ENCODE measurements around the gene KCNQ5.

KCNQ5 gene

DNA sequence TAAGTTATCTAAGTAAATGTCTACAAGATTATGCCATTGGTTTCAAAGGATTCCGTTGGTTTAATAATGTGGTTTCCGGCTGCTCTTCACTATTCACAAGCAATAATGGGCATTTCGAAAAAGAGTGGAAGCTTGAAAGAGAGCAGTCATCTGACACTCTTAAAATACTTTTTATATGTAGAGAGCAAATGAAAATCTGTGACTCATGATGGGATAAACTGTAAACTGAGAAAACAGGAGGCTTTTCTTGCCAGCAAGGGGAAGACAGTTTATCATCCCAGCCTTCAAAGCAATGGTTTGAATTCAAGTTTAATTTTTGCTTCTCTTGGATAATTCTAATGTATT is 457.7 kb downstream of the KCNQ5 start:
- no peak for DNase-seq (ENCODE audit: low read depth)
- TF ChIP-seq, protein P1, sequence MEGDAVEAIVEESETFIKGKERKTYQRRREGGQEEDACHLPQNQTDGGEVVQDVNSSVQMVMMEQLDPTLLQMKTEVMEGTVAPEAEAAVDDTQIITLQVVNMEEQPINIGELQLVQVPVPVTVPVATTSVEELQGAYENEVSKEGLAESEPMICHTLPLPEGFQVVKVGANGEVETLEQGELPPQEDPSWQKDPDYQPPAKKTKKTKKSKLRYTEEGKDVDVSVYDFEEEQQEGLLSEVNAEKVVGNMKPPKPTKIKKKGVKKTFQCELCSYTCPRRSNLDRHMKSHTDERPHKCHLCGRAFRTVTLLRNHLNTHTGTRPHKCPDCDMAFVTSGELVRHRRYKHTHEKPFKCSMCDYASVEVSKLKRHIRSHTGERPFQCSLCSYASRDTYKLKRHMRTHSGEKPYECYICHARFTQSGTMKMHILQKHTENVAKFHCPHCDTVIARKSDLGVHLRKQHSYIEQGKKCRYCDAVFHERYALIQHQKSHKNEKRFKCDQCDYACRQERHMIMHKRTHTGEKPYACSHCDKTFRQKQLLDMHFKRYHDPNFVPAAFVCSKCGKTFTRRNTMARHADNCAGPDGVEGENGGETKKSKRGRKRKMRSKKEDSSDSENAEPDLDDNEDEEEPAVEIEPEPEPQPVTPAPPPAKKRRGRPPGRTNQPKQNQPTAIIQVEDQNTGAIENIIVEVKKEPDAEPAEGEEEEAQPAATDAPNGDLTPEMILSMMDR (IDR thresholded peaks at IDR 0.05; ENCODE audit: control insufficient read depth, extremely low read depth, insufficient read depth): no peak
- no peak overlapping the region for H3K4me3 ChIP-seq (ENCODE audit: low read depth, low read length)

DNA sequence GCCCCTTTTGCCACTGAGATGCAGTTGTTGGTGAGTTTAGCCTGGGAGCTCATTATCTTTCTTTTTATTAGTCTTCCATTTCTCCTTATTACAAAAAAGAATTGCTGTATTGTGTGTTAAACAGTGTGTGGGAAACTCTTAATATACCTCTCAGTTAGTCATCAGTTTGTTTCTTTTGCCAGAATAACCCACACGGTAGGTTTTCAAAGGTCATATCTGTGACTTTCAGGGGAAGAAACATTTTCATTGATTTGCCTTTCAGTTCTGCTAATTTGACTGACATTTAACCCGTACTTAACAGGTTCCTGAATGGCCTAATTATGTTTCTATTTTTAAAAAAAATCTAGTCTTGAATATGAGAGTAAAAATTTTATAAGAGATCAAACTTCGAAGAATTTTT is 458.1 kb downstream of the KCNQ5 start:
- TF ChIP-seq, protein P1 (IDR thresholded peaks at IDR 0.05; ENCODE audit: control insufficient read depth, extremely low read depth, insufficient read depth): no peak
- H3K4me3 ChIP-seq (ENCODE audit: low read depth, low read length): no peak overlapping the region
- DNase-seq (ENCODE audit: low read depth): no peak

DNA sequence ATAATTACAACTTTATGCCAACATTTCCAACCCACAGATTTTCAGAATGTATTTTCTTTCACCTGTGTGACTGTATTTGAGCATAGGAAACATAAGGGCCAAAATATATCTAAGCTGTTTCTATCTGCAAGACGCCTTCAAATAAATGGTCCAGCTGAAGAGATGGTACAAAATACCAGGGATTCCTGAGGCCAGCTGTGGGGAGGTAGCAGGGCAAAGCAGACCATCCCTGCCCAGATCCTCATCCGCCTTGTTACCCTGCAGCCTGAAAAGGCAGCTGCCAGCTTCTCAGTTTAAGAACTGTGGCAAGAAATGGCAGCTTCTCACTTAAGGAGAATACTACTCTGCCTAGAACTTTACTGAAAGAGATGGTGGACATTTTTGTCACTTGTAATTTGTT is 460.1 kb downstream of the KCNQ5 start:
- DNase-seq (ENCODE audit: low read depth): no peak
- TF ChIP-seq, protein P1 (IDR thresholded peaks at IDR 0.05; ENCODE audit: control insufficient read depth, extremely low read depth, insufficient read depth): no peak
- H3K4me3 ChIP-seq (ENCODE audit: low read depth, low read length): no peak overlapping the region

DNA sequence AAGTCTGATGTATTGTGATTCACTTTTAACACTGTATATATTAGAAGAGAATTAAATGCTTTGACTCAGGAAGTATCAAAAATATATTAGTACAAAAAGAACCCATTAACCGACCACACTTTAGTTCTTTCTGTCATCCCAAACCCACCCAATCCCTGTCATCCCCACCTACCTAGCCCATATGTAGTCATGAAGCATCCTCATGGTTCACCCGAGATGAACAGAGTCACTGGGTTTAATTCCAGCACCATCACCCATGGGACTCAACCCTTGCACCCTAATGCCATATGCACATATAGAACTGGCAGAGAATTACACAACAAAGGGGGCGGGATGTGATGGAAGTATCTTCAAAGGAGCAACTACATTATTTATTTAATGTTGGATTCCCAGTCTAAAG is 462.0 kb downstream of the KCNQ5 start:
- DNase-seq (ENCODE audit: low read depth): no peak
- TF ChIP-seq, protein P1 (IDR thresholded peaks at IDR 0.05; ENCODE audit: control insufficient read depth, extremely low read depth, insufficient read depth): no peak
- no peak overlapping the region for H3K4me3 ChIP-seq (ENCODE audit: low read depth, low read length)

DNA sequence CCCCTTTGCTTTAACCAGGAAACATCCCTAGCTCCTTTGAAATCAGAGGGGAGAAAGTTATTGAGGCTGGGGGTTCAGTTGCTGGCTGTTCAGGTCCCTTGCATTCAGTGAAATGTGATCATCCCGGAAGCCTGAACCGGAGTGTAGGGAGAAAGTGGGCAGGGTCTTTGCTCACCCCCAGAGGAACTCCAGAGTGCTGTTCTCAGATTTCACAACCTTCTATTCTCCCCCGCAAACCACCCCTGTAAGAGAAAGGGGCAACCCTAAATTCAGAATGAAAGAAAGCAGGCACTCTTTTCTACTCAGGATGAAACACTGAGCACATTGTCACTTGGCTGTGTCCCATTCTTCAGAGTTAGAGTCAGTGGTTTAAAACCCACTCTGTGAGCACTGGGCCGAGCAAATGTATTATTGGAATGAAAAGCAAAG is 463.6 kb downstream of the KCNQ5 start:
- no peak for DNase-seq (ENCODE audit: low read depth)
- no peak overlapping the region for H3K4me3 ChIP-seq (ENCODE audit: low read depth, low read length)
- TF ChIP-seq, protein P1 (IDR thresholded peaks at IDR 0.05; ENCODE audit: control insufficient read depth, extremely low read depth, insufficient read depth): no peak

DNA sequence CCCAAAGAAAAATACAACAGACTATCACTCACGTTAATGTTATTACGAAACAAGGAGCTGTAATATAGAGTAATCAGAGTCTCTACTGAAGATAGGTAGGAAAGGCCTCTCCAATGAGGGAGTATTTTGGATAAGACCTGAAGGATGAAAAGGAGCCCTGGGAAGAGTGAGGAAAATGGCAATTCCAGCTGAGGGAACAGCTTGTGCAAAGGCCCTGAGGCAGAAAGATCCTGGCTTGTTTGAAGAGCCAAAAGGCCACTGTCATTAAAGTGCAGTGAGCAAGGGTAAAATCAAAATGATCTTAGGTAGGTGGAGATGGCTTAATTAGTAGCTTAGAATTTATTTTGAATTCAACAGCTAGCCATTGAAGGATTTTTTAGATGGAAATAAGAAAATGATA is 464.9 kb downstream of the KCNQ5 start:
- TF ChIP-seq, protein P1 (IDR thresholded peaks at IDR 0.05; ENCODE audit: control insufficient read depth, extremely low read depth, insufficient read depth): no peak
- no peak overlapping the region for H3K4me3 ChIP-seq (ENCODE audit: low read depth, low read length)
- no peak for DNase-seq (ENCODE audit: low read depth)

DNA sequence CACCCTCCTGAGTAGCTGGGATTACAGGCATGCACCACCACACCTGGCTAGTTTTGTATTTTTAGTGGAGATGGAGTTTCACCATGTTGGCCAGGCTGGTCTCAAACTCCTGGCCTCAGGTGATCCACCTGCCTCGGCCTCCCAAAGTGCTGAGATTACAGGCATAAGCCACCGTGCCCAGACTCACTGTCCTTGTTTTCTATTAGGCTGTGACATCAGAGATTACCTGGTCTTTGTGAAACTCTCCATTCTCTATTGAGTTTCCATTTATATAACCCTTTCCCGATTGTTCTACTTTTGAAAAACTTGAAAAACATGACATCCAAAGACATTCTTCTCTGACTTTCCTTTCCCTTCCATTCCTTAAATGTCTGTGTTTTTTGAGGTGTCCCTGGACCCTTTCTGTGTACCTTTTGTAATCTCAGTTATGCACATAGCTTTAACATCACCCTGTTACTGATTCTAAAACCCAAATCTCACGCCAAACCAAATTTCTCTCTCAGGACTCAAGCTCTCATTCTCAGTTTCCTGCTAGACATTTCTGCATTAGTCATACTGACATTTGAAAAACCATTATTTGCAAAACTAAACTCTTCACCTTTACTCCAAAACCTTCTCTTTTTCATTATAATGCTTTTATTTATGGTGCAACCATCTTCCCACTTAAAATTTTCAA is 466.4 kb downstream of the KCNQ5 start:
- no peak for DNase-seq (ENCODE audit: low read depth)
- H3K4me3 ChIP-seq (ENCODE audit: low read depth, low read length): no peak overlapping the region
- TF ChIP-seq, protein P1 (IDR thresholded peaks at IDR 0.05; ENCODE audit: control insufficient read depth, extremely low read depth, insufficient read depth): no peak
